ENCODE results near the gene CYBC1.

CYBC1 gene

DNA sequence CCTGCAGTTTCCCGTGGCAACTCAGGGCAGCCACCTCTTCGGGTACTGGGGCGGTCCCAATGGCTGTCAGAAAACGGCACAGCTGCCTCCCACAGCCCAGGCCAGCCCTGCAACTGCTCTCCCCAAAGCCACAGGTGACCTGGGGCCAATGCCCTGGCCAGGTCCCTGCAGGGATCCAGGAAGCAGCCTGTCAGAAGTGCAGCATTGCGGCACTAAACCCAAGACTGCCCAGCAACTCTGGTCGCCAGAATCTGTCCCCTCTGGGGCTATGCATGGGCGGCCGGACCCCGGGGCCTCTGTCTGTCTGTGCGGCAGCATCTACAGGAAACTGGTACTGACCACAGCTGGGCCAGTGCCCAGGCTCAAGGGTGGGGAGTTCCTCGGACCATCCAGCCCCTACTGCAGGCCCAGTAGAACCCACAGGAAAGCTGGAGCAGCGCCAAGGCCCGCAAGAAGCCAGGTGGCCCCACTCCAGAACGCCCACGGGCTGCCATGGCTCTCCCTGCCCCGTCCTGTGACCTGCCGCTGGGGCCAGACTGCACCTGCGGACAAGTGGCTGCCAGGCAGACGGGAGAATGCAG lies 5.5 kb downstream of the CYBC1 start:
- TF ChIP-seq, protein P1, sequence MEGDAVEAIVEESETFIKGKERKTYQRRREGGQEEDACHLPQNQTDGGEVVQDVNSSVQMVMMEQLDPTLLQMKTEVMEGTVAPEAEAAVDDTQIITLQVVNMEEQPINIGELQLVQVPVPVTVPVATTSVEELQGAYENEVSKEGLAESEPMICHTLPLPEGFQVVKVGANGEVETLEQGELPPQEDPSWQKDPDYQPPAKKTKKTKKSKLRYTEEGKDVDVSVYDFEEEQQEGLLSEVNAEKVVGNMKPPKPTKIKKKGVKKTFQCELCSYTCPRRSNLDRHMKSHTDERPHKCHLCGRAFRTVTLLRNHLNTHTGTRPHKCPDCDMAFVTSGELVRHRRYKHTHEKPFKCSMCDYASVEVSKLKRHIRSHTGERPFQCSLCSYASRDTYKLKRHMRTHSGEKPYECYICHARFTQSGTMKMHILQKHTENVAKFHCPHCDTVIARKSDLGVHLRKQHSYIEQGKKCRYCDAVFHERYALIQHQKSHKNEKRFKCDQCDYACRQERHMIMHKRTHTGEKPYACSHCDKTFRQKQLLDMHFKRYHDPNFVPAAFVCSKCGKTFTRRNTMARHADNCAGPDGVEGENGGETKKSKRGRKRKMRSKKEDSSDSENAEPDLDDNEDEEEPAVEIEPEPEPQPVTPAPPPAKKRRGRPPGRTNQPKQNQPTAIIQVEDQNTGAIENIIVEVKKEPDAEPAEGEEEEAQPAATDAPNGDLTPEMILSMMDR (IDR thresholded peaks at IDR 0.05; ENCODE audit: extremely low read depth, insufficient read depth, missing control alignments): no peak
- no peak for DNase-seq (ENCODE audit: low spot score)
- in situ Hi-C loops (cut with MboI; ENCODE audit: low pct_unique_long_range_greater_than_20kb, low sequenced_read_pairs, unreplicated experiment): no loop called here

DNA sequence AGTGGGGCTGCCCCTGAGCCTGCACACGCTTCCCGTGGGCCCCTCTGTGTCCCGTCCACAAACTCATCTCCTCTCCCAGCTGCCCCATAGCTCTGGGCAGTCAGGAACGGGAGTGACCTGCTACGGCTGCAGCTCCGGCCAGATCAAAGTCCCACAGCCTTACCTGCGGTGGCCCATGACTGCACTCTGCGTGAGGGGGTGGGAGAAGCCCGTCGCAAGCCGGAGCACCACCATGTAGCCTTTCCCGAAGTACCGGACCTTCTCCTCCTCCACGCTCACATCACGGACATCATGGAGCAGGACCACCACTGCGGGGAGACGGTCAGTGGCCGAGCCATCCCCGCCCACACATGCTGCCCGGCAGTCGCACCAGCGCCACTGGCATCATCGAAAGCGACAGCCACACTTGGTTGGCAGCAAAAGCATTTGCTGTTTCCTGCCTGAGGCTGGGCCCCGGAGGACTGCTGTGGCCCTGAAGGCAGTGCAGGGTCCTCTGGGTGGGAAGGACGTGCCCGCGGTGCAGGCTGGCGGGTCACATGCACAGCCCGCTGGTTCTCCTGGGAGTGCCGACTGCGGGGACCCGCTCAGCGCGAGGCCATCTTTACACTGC lies 6.2 kb downstream of the CYBC1 start:
- DNase-seq (ENCODE audit: low spot score): no peak
- in situ Hi-C loops (cut with MboI; ENCODE audit: low pct_unique_long_range_greater_than_20kb, low sequenced_read_pairs, unreplicated experiment): no loop called here
- TF ChIP-seq, protein P1 (IDR thresholded peaks at IDR 0.05; ENCODE audit: extremely low read depth, insufficient read depth, missing control alignments): no peak

DNA sequence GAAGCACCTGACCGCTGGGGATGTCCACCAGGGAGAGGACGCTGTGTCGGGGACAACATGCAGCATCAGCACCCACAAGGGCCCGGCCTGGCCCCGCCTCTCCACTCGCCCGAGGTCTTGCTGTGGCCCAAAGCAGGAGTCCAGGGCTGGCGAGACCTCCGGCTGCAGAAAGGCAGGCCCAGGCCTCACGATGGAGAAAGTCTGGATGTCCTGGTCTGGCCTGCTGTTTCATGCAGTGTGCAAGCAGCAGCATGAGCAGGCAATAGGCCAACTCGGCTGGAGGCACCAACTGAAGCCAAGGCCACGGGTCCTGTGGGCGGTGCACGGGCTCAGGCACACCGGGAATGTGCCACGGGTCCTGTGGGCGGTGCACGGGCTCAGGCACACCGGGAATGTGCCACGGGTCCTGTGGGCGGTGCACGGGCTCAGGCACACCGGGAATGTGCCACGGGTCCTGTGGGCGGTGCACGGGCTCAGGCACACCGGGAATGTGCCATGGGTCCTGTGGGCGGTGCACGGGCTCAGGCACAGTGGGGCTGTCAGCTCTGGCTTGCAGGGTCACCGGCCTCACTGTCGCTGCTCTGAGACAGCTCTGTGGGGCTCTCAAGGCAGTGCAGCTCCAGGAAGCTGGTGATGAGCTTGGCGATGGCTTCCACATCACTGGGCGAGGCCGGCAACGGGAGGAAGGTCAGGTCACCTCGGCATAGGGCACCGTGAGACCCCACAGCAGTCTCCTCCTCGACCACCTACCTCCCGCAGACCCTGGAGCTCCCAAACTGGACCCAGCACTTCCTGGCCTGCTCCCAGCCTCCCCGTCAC lies 6.9 kb downstream of the CYBC1 start:
- TF ChIP-seq, protein P1 (IDR thresholded peaks at IDR 0.05; ENCODE audit: extremely low read depth, insufficient read depth, missing control alignments): no peak
- no peak for DNase-seq (ENCODE audit: low spot score)
- in situ Hi-C loops (cut with MboI; ENCODE audit: low pct_unique_long_range_greater_than_20kb, low sequenced_read_pairs, unreplicated experiment): no loop called here

DNA sequence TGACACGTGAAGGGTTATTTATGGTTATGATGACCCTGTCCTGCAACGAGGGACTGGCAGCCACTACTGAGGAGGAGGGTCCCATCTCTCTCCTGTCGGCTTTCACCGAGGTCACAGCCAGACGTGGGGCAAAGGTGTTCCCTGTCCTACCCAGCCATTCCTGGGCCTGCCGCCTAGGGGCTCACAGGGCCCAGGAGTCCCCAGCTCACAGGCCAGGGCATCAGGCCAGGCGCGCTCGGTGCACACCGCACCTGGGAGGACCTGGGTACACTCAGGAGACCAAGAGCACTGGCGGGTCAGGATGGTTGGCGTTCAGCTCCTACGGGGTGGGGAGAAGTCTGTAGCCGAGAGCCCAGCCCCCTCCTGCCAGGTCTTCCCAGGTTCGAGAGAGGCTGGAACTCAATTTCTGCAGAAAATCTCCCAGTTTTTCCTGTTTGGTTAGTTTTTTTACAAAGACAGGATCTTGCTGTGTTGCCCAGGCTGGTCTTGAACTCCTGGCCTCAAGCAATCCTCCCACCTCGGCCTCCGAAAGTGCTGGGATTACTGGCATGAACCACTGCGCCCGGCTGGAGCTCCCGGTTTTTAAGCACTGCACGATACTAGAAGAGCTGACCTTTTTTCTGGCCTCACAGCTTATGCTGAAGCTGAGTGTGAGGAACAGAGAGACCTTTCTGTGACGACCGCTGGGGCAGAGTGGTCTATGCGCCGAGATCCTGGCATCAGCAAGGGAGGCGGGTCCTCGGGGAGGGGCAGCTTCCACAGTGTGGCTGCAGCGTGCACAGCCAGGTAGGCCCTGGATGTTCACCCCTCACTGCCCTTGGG lies 7.7 kb downstream of the CYBC1 start:
- in situ Hi-C loops (cut with MboI; ENCODE audit: low pct_unique_long_range_greater_than_20kb, low sequenced_read_pairs, unreplicated experiment): no loop called here
- no peak for DNase-seq (ENCODE audit: low spot score)
- TF ChIP-seq, protein P1 (IDR thresholded peaks at IDR 0.05; ENCODE audit: extremely low read depth, insufficient read depth, missing control alignments): no peak

DNA sequence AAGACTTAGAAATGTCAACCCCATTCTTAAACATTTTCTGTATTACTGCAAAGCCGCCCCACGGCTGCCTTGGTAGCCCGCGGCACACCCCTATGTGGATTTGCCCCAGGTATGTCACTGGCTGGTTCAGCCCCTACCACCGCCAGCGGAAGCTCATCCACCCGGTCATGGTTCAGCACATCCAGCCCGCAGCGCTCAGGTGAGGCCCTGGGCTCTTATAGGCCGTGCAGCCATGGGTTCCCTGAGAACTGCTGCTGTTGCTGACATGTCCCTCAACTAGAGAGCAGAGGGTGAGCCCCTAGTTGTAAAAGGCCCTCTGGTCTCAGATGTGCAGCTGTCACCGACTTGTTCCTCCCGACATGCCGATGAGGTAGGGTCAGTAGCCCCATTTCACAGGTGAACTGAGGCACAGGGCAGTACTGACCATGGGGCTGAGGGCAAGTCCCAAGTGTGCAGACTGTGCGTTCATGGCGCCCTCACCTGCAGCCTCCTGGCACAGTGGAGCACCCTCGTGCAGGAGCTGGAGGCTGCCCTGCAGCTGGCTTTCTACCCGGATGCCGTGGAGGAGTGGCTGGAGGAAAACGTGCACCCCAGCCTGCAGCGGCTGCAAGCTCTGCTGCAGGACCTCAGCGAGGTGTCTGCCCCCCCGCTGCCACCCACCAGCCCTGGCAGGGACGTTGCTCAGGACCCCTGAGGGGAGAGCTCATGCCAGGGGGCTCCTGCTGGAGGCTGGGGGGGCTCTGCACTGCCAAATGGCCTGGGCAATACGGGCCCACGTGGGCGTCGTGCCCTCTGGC lies 8.7 kb downstream of the CYBC1 start:
- in situ Hi-C loops (cut with MboI; ENCODE audit: low pct_unique_long_range_greater_than_20kb, low sequenced_read_pairs, unreplicated experiment): no loop called here
- TF ChIP-seq, protein P1 (IDR thresholded peaks at IDR 0.05; ENCODE audit: extremely low read depth, insufficient read depth, missing control alignments): no peak
- no peak for DNase-seq (ENCODE audit: low spot score)
